Brain microvascular endothelial cell (primary cell): ENCODE results near the gene SF3A2.

Experiments used
- DNase-seq: peaks from one replicate; pipeline ENCODE4 v3.0.0-alpha.2; 2020
- H3K27ac ChIP-seq: fragments of 250-450 bp; sonication (Bioruptor Pico); 2 replicates; pipeline ENCODE4 v1.5.1; 2020; ENCODE audit warnings: mild to moderate bottlenecking, moderate library complexity
- H3K27me3 ChIP-seq: fragments of 250-450 bp; sonication (Bioruptor Pico); replicated peaks from 2 replicates; pipeline ENCODE4 v1.5.1; 2020; ENCODE audit warnings: mild to moderate bottlenecking
- H3K36me3 ChIP-seq: fragments of 250-450 bp; sonication (Bioruptor Pico); replicated peaks from 2 replicates; pipeline ENCODE4 v1.5.1; 2020; ENCODE audit warnings: mild to moderate bottlenecking
- H3K4me3 ChIP-seq: 2 replicates; pipeline ENCODE4 v1.5.1; 2011; ENCODE audit warnings: low read depth, mild to moderate bottlenecking, control low read depth, low read length, moderate library complexity
- CTCF ChIP-seq: IDR thresholded peaks from 2 replicates; pipeline ENCODE4 v1.5.1; 2011; ENCODE audit warnings: low read depth, mild to moderate bottlenecking, moderate library complexity, low read length, control low read depth, inconsistent platforms; ENCODE audit errors: missing control alignments
- in situ Hi-C: cut with HindIII; loops from 2 replicates; pipeline ENCODE4 v1.10.0; 2017; ENCODE audit warnings: low sequenced_read_pairs, low pct_ligation_motif_present

SF3A2 gene

GRCh38 chr19:2221250-2221831 is 15.3 kb upstream of the SF3A2 start:
- in situ Hi-C loops, result no loop called here
- peak; percentile 60 for DNase-seq
- H3K36me3 ChIP-seq, result peaks cover 59% of the 10 kb centered on the region
- no peak overlapping the region for H3K4me3 ChIP-seq
- H3K27me3 ChIP-seq, result no peaks in the 10 kb centered on the region
- H3K27ac ChIP-seq, result peak overlapping the region; percentile 50
- TF ChIP-seq CTCF, result peak; percentile 28

GRCh38 chr19:2221918-2222317 is 14.7 kb upstream of the SF3A2 start:
- H3K4me3 ChIP-seq, result no peak overlapping the region
- peak overlapping the region; percentile 50 for H3K27ac ChIP-seq
- TF ChIP-seq CTCF, result peak; percentile 63
- no peak for DNase-seq
- in situ Hi-C loops, result no loop called here
- H3K36me3 ChIP-seq, result peaks cover 58% of the 10 kb centered on the region
- no peaks in the 10 kb centered on the region for H3K27me3 ChIP-seq

GRCh38 chr19:2223391-2223790 is 13.2 kb upstream of the SF3A2 start:
- Histone ChIP-seq H3K27me3 (no peaks in the 10 kb centered on the region), H3K4me3 (no peak overlapping the region), H3K36me3 (peaks cover 53% of the 10 kb centered on the region), H3K27ac (no peak overlapping the region)
- in situ Hi-C loops, result no loop called here
- no peak for DNase-seq
- no peak for TF ChIP-seq CTCF

- TF ChIP-seq CTCF, result no peak
- H3K36me3 ChIP-seq, result peaks cover 58% of the 10 kb centered on the region
- in situ Hi-C loops, result no loop called here
- H3K4me3 ChIP-seq, result no peak overlapping the region
- no peak overlapping the region for H3K27ac ChIP-seq
- H3K27me3 ChIP-seq, result no peaks in the 10 kb centered on the region
- DNase-seq, result no peak
Observed at GRCh38 chr19:2223959-2224358, 12.7 kb upstream of the SF3A2 start.

GRCh38 chr19:2224754-2225349 is 11.8 kb upstream of the SF3A2 start:
- Histone ChIP-seq H3K4me3 (no peak overlapping the region), H3K27ac (no peak overlapping the region), H3K27me3 (no peaks in the 10 kb centered on the region), H3K36me3 (peaks cover 62% of the 10 kb centered on the region)
- no peak for DNase-seq
- in situ Hi-C loops, result no loop called here
- TF ChIP-seq CTCF, result no peak
